ENCODE data around the gene CPA4.

CPA4 gene

DNA sequence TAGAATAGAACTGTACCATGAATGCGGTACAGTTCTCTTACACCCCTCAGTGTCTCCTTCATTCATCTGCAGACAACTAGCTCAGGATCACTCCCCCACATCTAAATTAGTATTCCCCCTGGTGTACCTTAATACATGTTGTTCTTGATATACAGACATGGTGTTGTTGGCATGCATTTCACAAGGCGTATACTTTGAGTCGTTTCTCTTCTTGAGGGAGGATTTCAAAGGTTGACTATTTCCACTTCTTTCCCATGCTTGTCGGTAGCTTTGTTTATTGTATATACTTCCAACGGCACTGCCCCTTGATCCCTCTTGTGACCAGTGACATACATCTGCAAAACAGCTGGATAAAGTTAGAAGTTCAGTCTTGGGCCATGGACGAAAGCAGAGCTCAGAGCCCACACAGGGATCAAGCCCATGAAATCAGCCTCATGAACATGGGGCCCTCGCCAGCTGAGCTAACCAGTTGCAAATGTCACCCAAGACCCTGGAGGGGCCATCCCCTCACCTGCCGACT, 8.6 kb downstream of the CPA4 start:
- H3K4me1 ChIP-seq (ENCODE audit: control insufficient read depth in 2 of 2, insufficient read depth in 2 of 2, low read length in 2 of 2) = no peaks in the 10 kb centered on the region
- H3K4me3 ChIP-seq (ENCODE audit: low read length in 2 of 2) = no peak overlapping the region
- H3K9me3 ChIP-seq (ENCODE audit: control insufficient read depth in 2 of 2, low read length in 2 of 2) = no peaks in the 10 kb centered on the region
- peaks cover 2 to 3% of the 10 kb centered on the region in 2 donors for H3K27me3 ChIP-seq (ENCODE audit: control insufficient read depth in 2 of 2, insufficient read depth in 2 of 2, low read length in 2 of 2)
- H3K36me3 ChIP-seq (ENCODE audit: control insufficient read depth in 2 of 2, insufficient read depth in 2 of 2, low read length in 2 of 2) = no peaks in the 10 kb centered on the region
- no peak overlapping the region for H3K9ac ChIP-seq (ENCODE audit: low read depth in 1 of 2, low read length in 2 of 2)
- no peak overlapping the region for H3K27ac ChIP-seq (ENCODE audit: low read depth in 2 of 2, low read length in 2 of 2)

DNA sequence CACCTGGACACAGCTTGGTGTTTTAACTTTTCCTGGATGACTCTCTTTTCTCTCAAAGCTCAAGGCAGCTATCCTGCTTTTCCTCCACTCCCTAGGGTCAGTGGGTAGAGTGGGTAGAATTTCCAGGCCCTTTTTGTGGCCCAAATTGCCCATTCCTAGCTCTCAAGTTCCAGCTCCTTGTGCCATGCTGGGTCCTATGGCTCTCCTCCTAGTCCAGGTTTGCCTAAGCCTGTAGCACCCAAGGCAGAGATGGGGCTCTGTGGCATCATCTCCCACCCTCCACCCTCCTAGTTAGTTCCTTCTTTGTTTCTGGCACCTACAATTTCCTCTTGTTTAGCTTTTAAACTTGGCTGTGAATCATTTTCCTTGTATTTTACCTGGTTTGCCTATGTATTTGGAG, 9.7 kb downstream of the CPA4 start:
- Histone ChIP-seq H3K27me3 (ENCODE audit: control insufficient read depth in 2 of 2, insufficient read depth in 2 of 2, low read length in 2 of 2) (peaks cover 2 to 3% of the 10 kb centered on the region in 2 donors), H3K4me3 (ENCODE audit: low read length in 2 of 2) (no peak overlapping the region), H3K9ac (ENCODE audit: low read depth in 1 of 2, low read length in 2 of 2) (no peak overlapping the region), H3K27ac (ENCODE audit: low read depth in 2 of 2, low read length in 2 of 2) (no peak overlapping the region), H3K36me3 (ENCODE audit: control insufficient read depth in 2 of 2, insufficient read depth in 2 of 2, low read length in 2 of 2) (no peaks in the 10 kb centered on the region), H3K9me3 (ENCODE audit: control insufficient read depth in 2 of 2, low read length in 2 of 2) (no peaks in the 10 kb centered on the region), H3K4me1 (ENCODE audit: control insufficient read depth in 2 of 2, insufficient read depth in 2 of 2, low read length in 2 of 2) (no peaks in the 10 kb centered on the region)

DNA sequence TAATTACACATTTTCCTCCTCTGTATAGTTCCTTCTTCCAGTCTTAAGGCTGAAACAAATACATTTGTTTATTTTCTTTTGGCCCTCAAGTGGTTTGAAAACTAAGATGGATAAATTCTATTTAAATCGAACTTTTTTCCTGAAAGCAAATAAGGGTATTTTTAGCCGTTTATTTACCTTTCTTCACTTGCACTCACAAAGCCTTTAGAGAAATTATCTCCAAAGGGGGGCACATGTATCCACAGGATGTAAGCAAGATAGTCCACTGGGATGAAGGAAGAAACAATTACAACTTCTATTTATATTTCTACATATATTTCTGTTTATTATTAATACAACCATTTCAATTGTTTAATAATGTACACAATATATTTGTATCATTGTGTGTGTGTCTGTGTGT, 10.2 kb downstream of the CPA4 start:
- Histone ChIP-seq H3K4me1 (ENCODE audit: control insufficient read depth in 2 of 2, insufficient read depth in 2 of 2, low read length in 2 of 2) (no peaks in the 10 kb centered on the region), H3K4me3 (ENCODE audit: low read length in 2 of 2) (no peak overlapping the region), H3K9me3 (ENCODE audit: control insufficient read depth in 2 of 2, low read length in 2 of 2) (no peaks in the 10 kb centered on the region), H3K36me3 (ENCODE audit: control insufficient read depth in 2 of 2, insufficient read depth in 2 of 2, low read length in 2 of 2) (no peaks in the 10 kb centered on the region), H3K27ac (ENCODE audit: low read depth in 2 of 2, low read length in 2 of 2) (no peak overlapping the region), H3K27me3 (ENCODE audit: control insufficient read depth in 2 of 2, insufficient read depth in 2 of 2, low read length in 2 of 2) (peaks cover 2 to 3% of the 10 kb centered on the region in 2 donors), H3K9ac (ENCODE audit: low read depth in 1 of 2, low read length in 2 of 2) (no peak overlapping the region)

DNA sequence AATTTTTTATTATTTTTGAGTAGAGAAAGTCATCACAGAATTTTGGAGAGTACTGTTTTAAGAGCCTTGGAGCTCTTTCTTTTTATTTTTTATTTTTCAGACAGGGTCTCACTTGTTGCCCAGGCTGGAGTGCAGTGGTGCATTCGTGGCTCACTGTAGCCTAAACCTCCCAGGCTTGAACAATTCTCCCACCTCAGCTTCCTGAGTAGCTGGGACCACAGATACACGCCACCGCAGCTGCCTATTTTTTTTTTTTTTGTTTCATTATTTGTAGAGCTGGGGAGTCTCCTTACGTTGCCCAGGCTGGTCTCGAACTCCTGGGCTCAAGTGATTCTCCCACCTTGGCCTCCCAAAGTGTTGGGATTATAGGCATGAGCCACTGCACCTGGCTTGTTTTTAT, 10.6 kb downstream of the CPA4 start:
- H3K9ac ChIP-seq (ENCODE audit: low read depth in 1 of 2, low read length in 2 of 2) = no peak overlapping the region
- no peaks in the 10 kb centered on the region for H3K36me3 ChIP-seq (ENCODE audit: control insufficient read depth in 2 of 2, insufficient read depth in 2 of 2, low read length in 2 of 2)
- no peak overlapping the region for H3K27ac ChIP-seq (ENCODE audit: low read depth in 2 of 2, low read length in 2 of 2)
- no peaks in the 10 kb centered on the region for H3K4me1 ChIP-seq (ENCODE audit: control insufficient read depth in 2 of 2, insufficient read depth in 2 of 2, low read length in 2 of 2)
- H3K9me3 ChIP-seq (ENCODE audit: control insufficient read depth in 2 of 2, low read length in 2 of 2) = no peaks in the 10 kb centered on the region
- H3K4me3 ChIP-seq (ENCODE audit: low read length in 2 of 2) = no peak overlapping the region
- peaks cover 2 to 3% of the 10 kb centered on the region in 2 donors for H3K27me3 ChIP-seq (ENCODE audit: control insufficient read depth in 2 of 2, insufficient read depth in 2 of 2, low read length in 2 of 2)

DNA sequence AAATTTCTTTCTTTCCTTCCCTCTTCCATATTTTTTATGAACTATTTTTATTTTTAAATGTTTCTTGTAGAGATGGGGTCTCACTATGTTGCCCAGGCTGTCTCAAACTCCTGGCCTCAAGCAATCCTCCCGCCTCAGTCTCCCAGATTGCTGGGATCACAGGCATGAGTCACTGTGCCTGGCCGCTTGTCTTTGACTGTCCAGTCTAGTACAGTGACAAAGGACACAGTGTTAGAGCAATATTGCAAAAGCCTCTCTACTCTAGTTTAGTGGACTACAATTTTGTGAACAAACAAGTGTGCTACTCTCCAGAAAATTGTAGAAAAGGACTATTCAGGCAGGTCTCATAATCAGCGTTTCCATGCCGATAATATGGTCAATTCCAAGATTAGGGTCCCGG, 11.0 kb downstream of the CPA4 start:
- Histone ChIP-seq H3K36me3 (ENCODE audit: control insufficient read depth in 2 of 2, insufficient read depth in 2 of 2, low read length in 2 of 2) (no peaks in the 10 kb centered on the region), H3K27ac (ENCODE audit: low read depth in 2 of 2, low read length in 2 of 2) (no peak overlapping the region), H3K4me3 (ENCODE audit: low read length in 2 of 2) (no peak overlapping the region), H3K9me3 (ENCODE audit: control insufficient read depth in 2 of 2, low read length in 2 of 2) (no peaks in the 10 kb centered on the region), H3K4me1 (ENCODE audit: control insufficient read depth in 2 of 2, insufficient read depth in 2 of 2, low read length in 2 of 2) (no peaks in the 10 kb centered on the region), H3K27me3 (ENCODE audit: control insufficient read depth in 2 of 2, insufficient read depth in 2 of 2, low read length in 2 of 2) (peaks cover 2 to 3% of the 10 kb centered on the region in 2 donors), H3K9ac (ENCODE audit: low read depth in 1 of 2, low read length in 2 of 2) (no peak overlapping the region)

DNA sequence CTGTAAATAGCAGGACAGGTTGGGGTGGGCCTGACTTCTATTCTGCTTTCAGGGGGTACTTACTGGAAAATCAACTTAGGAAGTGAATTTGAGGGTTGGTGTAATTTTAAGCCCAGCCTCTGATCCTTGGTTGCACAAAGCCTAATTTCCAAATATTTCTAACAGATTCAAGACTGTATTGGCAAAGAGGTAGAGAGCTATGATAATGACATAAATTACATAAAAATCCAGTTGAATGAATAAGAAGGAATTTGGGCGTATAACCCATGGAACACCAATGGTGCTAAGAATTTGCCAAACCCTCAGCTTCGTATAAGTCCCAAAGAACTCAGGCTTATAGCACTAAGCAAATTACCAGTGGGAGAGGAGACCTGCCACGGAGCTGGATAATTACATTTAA, 11.9 kb downstream of the CPA4 start:
- no peaks in the 10 kb centered on the region for H3K9me3 ChIP-seq (ENCODE audit: control insufficient read depth in 2 of 2, low read length in 2 of 2)
- no peaks in the 10 kb centered on the region for H3K36me3 ChIP-seq (ENCODE audit: control insufficient read depth in 2 of 2, insufficient read depth in 2 of 2, low read length in 2 of 2)
- H3K4me3 ChIP-seq (ENCODE audit: low read length in 2 of 2) = no peak overlapping the region
- H3K27me3 ChIP-seq (ENCODE audit: control insufficient read depth in 2 of 2, insufficient read depth in 2 of 2, low read length in 2 of 2) = peaks cover 2 to 3% of the 10 kb centered on the region in 2 donors
- H3K4me1 ChIP-seq (ENCODE audit: control insufficient read depth in 2 of 2, insufficient read depth in 2 of 2, low read length in 2 of 2) = no peaks in the 10 kb centered on the region
- no peak overlapping the region for H3K27ac ChIP-seq (ENCODE audit: low read depth in 2 of 2, low read length in 2 of 2)
- no peak overlapping the region for H3K9ac ChIP-seq (ENCODE audit: low read depth in 1 of 2, low read length in 2 of 2)

DNA sequence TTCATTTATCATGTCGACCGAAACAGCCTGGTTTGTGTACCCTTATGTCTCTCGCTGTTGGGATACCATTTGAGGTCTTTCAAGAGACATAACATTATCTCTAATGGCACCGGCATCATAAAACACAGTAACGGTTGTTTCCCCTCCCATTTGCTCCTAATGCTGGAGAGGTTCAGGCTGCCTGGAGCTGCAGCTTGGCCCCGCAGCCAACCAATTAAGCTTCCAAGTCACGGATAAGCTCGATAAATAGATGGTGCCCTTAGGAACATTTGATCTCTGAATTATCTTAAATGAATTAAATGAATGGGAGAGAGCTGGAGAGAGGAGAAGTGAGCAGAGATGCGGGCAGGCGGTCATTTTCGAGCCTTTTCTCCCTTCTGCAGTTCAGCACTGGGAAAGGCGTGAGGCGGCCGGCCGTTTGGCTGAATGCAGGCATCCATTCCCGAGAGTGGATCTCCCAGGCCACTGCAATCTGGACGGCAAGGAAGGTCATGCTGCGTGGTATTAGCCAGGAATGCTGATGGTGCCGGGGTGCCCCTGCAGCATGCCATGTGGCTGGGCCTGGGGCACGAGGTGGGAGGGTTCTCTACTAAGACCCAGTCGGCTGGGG, 12.6 kb downstream of the CPA4 start:
- Histone ChIP-seq H3K9me3 (ENCODE audit: control insufficient read depth in 2 of 2, low read length in 2 of 2) (no peaks in the 10 kb centered on the region), H3K27me3 (ENCODE audit: control insufficient read depth in 2 of 2, insufficient read depth in 2 of 2, low read length in 2 of 2) (peaks cover 2 to 3% of the 10 kb centered on the region in 2 donors), H3K4me1 (ENCODE audit: control insufficient read depth in 2 of 2, insufficient read depth in 2 of 2, low read length in 2 of 2) (no peaks in the 10 kb centered on the region), H3K9ac (ENCODE audit: low read depth in 1 of 2, low read length in 2 of 2) (no peak overlapping the region), H3K36me3 (ENCODE audit: control insufficient read depth in 2 of 2, insufficient read depth in 2 of 2, low read length in 2 of 2) (no peaks in the 10 kb centered on the region), H3K4me3 (ENCODE audit: low read length in 2 of 2) (no peak overlapping the region), H3K27ac (ENCODE audit: low read depth in 2 of 2, low read length in 2 of 2) (no peak overlapping the region)

DNA sequence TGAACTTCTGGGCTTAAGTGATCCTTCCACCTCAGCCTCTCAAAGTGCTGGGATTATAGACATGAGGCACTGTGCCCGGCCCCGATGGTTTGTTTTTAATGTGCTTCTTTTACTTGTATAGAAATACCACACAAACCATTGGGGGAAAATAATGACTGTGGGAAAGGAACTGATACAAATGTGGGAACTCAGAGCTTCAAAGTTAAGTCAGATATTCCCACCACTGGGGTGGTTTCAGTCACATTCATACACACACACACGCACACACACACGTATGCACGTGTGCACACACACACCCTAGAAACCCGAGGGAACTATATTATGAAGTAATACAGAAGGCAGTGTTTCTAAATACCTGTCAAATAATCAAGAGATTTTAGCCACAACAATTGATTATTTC, 17.0 kb downstream of the CPA4 start:
- H3K4me3 ChIP-seq (ENCODE audit: low read length in 2 of 2) = no peak overlapping the region
- H3K4me1 ChIP-seq (ENCODE audit: control insufficient read depth in 2 of 2, insufficient read depth in 2 of 2, low read length in 2 of 2) = no peaks in the 10 kb centered on the region
- H3K27ac ChIP-seq (ENCODE audit: low read depth in 2 of 2, low read length in 2 of 2) = no peak overlapping the region
- no peaks in the 10 kb centered on the region for H3K27me3 ChIP-seq (ENCODE audit: control insufficient read depth in 2 of 2, insufficient read depth in 2 of 2, low read length in 2 of 2)
- H3K9me3 ChIP-seq (ENCODE audit: control insufficient read depth in 2 of 2, low read length in 2 of 2) = no peaks in the 10 kb centered on the region
- no peaks in the 10 kb centered on the region for H3K36me3 ChIP-seq (ENCODE audit: control insufficient read depth in 2 of 2, insufficient read depth in 2 of 2, low read length in 2 of 2)
- H3K9ac ChIP-seq (ENCODE audit: low read depth in 1 of 2, low read length in 2 of 2) = no peak overlapping the region

DNA sequence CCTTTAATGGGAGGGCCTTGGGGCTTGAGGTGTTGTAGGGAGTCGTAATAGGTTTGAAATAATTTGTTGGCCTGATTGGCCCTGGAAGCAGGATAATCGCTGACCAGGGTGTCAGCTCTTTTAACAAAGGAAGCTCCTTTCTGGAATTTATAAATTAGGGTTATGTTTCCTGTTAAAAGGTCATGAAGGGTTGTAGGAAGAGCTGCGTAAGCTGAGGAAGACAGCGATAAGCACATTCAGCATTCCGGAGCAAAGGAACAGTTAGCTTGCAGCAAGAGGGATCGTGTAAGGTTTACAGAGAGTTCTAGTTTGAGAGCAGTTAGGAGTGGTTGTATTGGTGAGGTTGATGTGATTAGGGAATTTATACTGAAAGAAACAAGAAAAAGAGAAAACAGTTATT, 21.3 kb downstream of the CPA4 start:
- no peak overlapping the region for H3K4me3 ChIP-seq (ENCODE audit: low read length in 2 of 2)
- no peaks in the 10 kb centered on the region for H3K9me3 ChIP-seq (ENCODE audit: control insufficient read depth in 2 of 2, low read length in 2 of 2)
- no peaks in the 10 kb centered on the region for H3K36me3 ChIP-seq (ENCODE audit: control insufficient read depth in 2 of 2, insufficient read depth in 2 of 2, low read length in 2 of 2)
- H3K4me1 ChIP-seq (ENCODE audit: control insufficient read depth in 2 of 2, insufficient read depth in 2 of 2, low read length in 2 of 2) = no peaks in the 10 kb centered on the region
- H3K9ac ChIP-seq (ENCODE audit: low read depth in 1 of 2, low read length in 2 of 2) = no peak overlapping the region
- no peak overlapping the region for H3K27ac ChIP-seq (ENCODE audit: low read depth in 2 of 2, low read length in 2 of 2)
- no peaks in the 10 kb centered on the region for H3K27me3 ChIP-seq (ENCODE audit: control insufficient read depth in 2 of 2, insufficient read depth in 2 of 2, low read length in 2 of 2)

DNA sequence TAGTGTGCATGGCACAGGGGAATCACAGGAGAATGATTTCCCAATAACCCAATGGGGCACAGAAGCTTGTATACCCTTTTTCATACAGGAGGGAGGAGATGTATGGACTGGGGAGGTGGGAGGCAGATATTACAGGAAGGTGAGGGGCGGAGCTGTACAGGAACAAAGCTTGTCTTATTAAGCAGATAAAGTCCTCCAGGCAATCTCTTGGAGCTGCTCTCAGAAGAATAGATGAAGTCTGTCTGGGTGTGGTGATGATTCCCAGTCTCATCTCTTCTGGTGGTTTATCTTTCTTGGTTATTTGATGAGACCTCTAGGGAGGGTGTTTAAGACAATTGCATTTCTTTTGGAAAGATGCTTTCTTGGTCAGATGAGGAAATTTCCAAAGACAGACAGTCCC, 26.6 kb downstream of the CPA4 start:
- no peaks in the 10 kb centered on the region for H3K9me3 ChIP-seq (ENCODE audit: control insufficient read depth in 2 of 2, low read length in 2 of 2)
- H3K4me1 ChIP-seq (ENCODE audit: control insufficient read depth in 2 of 2, insufficient read depth in 2 of 2, low read length in 2 of 2) = no peaks in the 10 kb centered on the region
- no peaks in the 10 kb centered on the region for H3K27me3 ChIP-seq (ENCODE audit: control insufficient read depth in 2 of 2, insufficient read depth in 2 of 2, low read length in 2 of 2)
- no peak overlapping the region for H3K27ac ChIP-seq (ENCODE audit: low read depth in 2 of 2, low read length in 2 of 2)
- no peak overlapping the region for H3K4me3 ChIP-seq (ENCODE audit: low read length in 2 of 2)
- H3K9ac ChIP-seq (ENCODE audit: low read depth in 1 of 2, low read length in 2 of 2) = no peak overlapping the region
- H3K36me3 ChIP-seq (ENCODE audit: control insufficient read depth in 2 of 2, insufficient read depth in 2 of 2, low read length in 2 of 2) = no peaks in the 10 kb centered on the region
